ENCODE results near the gene SNAP29. TPM values are rescaled to one million over a fixed set of nuclear protein-coding genes. Genes with fewer than 3 reads are reported as not detected.
"Not testable (repeated sequence)": the region's sequence is repeated elsewhere in the genome, so short reads cannot be mapped to it uniquely, and the experiment has no call there.

The SNAP29 gene
- total RNA-seq, 1 experiment from 2014 or later, result 17.2 TPM

- Histone ChIP-seq H3K4me3 (no peak overlapping the region), H3K27ac (no peak overlapping the region), H3K36me3 (peaks cover 61% of the 10 kb centered on the region), H3K9me3 (replicated peaks) (no peaks in the 10 kb centered on the region), H3K27me3 (replicated peaks) (no peaks in the 10 kb centered on the region), H3K4me1 (replicated peaks) (no peaks in the 10 kb centered on the region)
- peak; percentile 49 to 71 for DNase-seq (ENCODE audit: low read depth in 1 of 2, low spot score in 2 of 2)
These were observed 26.9 kb downstream of the SNAP29 start for GRCh38 chr22:20885557-20886323.

DNA sequence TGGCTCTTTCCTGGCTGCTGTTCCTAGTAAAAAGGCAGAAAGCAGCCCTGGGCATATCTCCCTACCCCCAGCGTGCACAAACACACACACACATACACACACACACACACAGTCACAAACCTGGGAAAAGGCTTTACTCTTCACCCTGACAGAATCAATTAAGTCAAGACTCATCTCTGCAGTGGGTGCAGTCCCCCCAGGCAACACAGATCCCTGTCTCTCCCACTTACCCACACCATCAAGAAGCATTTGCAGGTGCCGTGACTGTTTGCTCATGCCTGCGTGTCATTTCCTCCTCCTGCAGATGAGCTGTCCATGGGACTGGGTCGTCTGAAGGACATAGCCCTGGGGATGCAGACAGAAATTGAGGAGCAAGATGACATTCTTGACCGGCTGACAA is 28.6 kb downstream of the SNAP29 start:
- Histone ChIP-seq H3K27ac (no peak overlapping the region), H3K4me1 (replicated peaks) (no peaks in the 10 kb centered on the region), H3K27me3 (replicated peaks) (no peaks in the 10 kb centered on the region), H3K4me3 (no peak overlapping the region), H3K9me3 (replicated peaks) (no peaks in the 10 kb centered on the region), H3K36me3 (peaks cover 57% of the 10 kb centered on the region)
- no peak for DNase-seq (ENCODE audit: low read depth in 1 of 2, low spot score in 2 of 2)

GRCh38 chr22:20889025-20889704 is 30.4 kb downstream of the SNAP29 start:
- Histone ChIP-seq H3K27me3 (replicated peaks) (no peaks in the 10 kb centered on the region), H3K36me3 (peaks cover 45% of the 10 kb centered on the region), H3K27ac (no peak overlapping the region), H3K4me3 (no peak overlapping the region), H3K9me3 (replicated peaks) (no peaks in the 10 kb centered on the region), H3K4me1 (replicated peaks) (no peaks in the 10 kb centered on the region)
- DNase-seq (ENCODE audit: low read depth in 1 of 2, low spot score in 2 of 2), result no peak

- Histone ChIP-seq H3K27me3 (replicated peaks) (no peaks in the 10 kb centered on the region), H3K27ac (no peak overlapping the region), H3K4me1 (replicated peaks) (no peaks in the 10 kb centered on the region), H3K36me3 (peaks cover 37% of the 10 kb centered on the region), H3K9me3 (replicated peaks) (no peaks in the 10 kb centered on the region), H3K4me3 (no peak overlapping the region)
- no peak for DNase-seq (ENCODE audit: low read depth in 1 of 2, low spot score in 2 of 2)
These were observed 31.2 kb downstream of the SNAP29 start for GRCh38 chr22:20889904-20890540.

GRCh38 chr22:20890975-20891374 is 32.2 kb downstream of the SNAP29 start:
- H3K27ac ChIP-seq, result no peak overlapping the region
- H3K9me3 ChIP-seq (replicated peaks), result no peaks in the 10 kb centered on the region
- DNase-seq (ENCODE audit: low read depth in 1 of 2, low spot score in 2 of 2), result no peak
- H3K4me1 ChIP-seq (replicated peaks), result no peaks in the 10 kb centered on the region
- no peak overlapping the region for H3K4me3 ChIP-seq
- H3K36me3 ChIP-seq, result peaks cover 29% of the 10 kb centered on the region
- H3K27me3 ChIP-seq (replicated peaks), result no peaks in the 10 kb centered on the region

GRCh38 chr22:20897737-20898136 is 38.9 kb downstream of the SNAP29 start:
- not testable (repeated sequence) for DNase-seq (ENCODE audit: low read depth in 1 of 2, low spot score in 2 of 2); H3K4me3 ChIP-seq; H3K27ac ChIP-seq; H3K36me3 ChIP-seq; H3K4me1 ChIP-seq (replicated peaks); H3K27me3 ChIP-seq (replicated peaks); H3K9me3 ChIP-seq (replicated peaks)

DNA sequence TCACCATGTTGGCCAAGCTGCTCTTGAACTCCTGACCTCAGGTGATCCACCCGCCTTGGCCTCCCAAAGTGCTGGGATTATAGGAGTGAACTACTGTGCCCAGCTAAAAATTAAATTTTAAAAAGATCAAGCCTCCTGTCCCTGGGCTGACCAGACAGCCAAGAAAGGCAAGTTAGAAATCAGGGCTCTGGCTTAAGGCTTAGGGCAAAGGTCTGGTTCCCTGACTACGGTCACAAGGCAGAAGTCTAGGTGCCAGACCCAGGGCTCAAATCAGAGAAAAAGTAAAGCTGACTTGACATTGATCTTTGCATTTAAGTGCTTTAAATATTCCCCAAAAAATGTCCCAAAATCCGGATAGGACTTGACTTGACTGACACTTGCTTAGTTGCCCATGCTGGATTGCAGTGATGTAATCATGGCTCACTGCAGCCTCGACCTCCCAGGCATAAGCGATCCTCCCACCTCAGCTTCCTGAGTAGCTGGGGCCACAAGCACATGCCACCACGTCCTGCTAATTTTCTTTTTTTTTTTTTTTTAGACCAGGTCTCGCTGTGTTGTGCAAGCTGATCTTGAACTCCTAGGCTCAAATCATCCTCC is 41.1 kb downstream of the SNAP29 start:
- H3K4me3 ChIP-seq, result no peak overlapping the region
- H3K4me1 ChIP-seq (replicated peaks), result no peaks in the 10 kb centered on the region
- no peaks in the 10 kb centered on the region; the same call in 1 of the 2 replicates for H3K27me3 ChIP-seq (replicated peaks)
- no peak overlapping the region for H3K27ac ChIP-seq
- H3K9me3 ChIP-seq (replicated peaks), result no peaks in the 10 kb centered on the region
- no peak for DNase-seq (ENCODE audit: low read depth in 1 of 2, low spot score in 2 of 2)
- no peaks in the 10 kb centered on the region for H3K36me3 ChIP-seq

GRCh38 chr22:20901093-20902033 is 42.6 kb downstream of the SNAP29 start:
- not testable (repeated sequence) for H3K4me1 ChIP-seq (replicated peaks); H3K36me3 ChIP-seq; DNase-seq (ENCODE audit: low read depth in 1 of 2, low spot score in 2 of 2); H3K27ac ChIP-seq; H3K9me3 ChIP-seq (replicated peaks); H3K27me3 ChIP-seq (replicated peaks); H3K4me3 ChIP-seq

DNA sequence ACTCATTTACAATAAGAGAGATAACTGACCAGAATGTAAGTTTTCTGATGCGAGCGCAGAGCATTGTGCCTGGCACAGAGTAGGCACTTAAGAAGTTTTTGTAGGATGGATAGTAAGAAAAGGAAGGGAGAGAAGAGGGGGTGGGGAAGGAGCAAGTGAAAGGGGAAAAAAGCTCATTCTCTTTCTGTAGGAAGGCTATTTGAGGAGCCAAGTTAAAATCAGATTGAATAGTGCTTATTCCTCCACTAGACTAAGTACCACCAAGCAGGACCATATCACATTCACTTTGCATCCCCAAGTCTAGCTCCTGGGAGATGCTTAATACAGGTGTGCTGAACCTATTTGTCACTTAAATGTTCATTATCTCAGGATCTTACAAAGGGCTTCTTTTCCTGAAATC is 44.3 kb downstream of the SNAP29 start:
- no peak overlapping the region for H3K27ac ChIP-seq
- DNase-seq (ENCODE audit: low read depth in 1 of 2, low spot score in 2 of 2), result no peak
- H3K36me3 ChIP-seq, result no peaks in the 10 kb centered on the region
- no peaks in the 10 kb centered on the region for H3K4me1 ChIP-seq (replicated peaks)
- no peaks in the 10 kb centered on the region for H3K9me3 ChIP-seq (replicated peaks)
- H3K4me3 ChIP-seq, result no peak overlapping the region
- no peaks in the 10 kb centered on the region; the same call in 1 of the 2 replicates for H3K27me3 ChIP-seq (replicated peaks)

DNA sequence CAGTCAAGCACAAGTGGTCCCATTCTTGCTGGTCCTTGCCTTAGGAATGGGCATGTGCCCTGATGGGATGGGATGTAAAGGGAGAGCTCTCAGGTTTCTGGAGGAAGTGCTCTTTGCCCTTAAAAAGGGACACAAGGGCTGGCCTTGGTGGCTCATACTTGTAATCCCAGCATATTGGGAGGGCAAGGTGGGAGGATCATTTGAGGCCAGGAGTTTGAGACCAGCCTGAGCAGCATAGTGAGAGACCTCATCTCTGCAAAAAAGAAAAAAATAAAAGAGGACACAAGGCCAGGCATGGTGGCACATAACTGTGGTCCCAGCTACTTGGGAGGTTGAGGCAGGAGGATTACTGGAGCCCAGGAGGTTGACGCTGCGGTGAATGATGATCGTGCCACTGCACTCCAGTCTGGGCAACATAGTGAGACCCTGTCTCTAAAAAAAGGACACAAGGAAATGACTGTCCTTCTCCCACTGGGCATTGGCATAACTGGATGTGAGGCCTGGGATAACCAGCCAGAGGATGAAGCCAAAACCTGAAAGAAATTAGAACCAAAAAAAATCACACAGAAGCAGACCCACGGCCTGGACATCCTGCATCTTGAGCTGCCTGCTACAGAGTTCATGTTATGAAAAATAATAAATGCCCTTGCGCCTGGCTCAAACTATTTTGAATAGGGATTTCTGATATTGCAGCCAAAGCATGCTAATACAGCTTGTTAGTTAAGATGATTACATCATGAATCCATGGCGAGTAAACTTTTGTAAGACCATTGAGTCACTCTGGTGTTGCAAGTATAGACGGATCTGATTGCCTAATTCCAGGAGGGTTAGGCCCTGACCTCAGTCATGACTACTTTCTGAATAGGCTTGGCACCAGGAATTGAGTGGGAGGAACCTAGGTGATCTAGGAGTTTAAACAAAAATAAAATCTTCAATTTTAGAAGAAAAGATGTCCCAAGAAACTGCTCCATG is 45.5 kb downstream of the SNAP29 start:
- H3K27me3 ChIP-seq (replicated peaks), result no peaks in the 10 kb centered on the region; the same call in 1 of the 2 replicates
- H3K4me1 ChIP-seq (replicated peaks), result no peaks in the 10 kb centered on the region
- H3K9me3 ChIP-seq (replicated peaks), result no peaks in the 10 kb centered on the region
- no peaks in the 10 kb centered on the region for H3K36me3 ChIP-seq
- no peak for DNase-seq (ENCODE audit: low read depth in 1 of 2, low spot score in 2 of 2)
- no peak overlapping the region for H3K27ac ChIP-seq
- H3K4me3 ChIP-seq, result no peak overlapping the region

GRCh38 chr22:20904980-20905355 is 46.2 kb downstream of the SNAP29 start:
- no peak overlapping the region for H3K4me3 ChIP-seq
- H3K9me3 ChIP-seq (replicated peaks), result no peaks in the 10 kb centered on the region
- no peak overlapping the region for H3K27ac ChIP-seq
- no peak for DNase-seq (ENCODE audit: low read depth in 1 of 2, low spot score in 2 of 2)
- H3K4me1 ChIP-seq (replicated peaks), result no peaks in the 10 kb centered on the region
- no peaks in the 10 kb centered on the region for H3K36me3 ChIP-seq
- H3K27me3 ChIP-seq (replicated peaks), result no peaks in the 10 kb centered on the region; the same call in 1 of the 2 replicates
